SK-N-SH (cell line): ENCODE measurements around the gene CPT1C. TPM values are rescaled to one million over a fixed set of nuclear protein-coding genes. Genes with fewer than 3 reads are reported as not detected.

Source experiments
- CHD2 ChIP-seq: fragments of 150-350 bp; IDR thresholded peaks from 2 replicates; pipeline ENCODE4 v1.6.1; 2018; ENCODE audit warnings: low read length; ENCODE audit not compliant: partially characterized antibody
- FOSL2 ChIP-seq: IDR thresholded peaks from 2 replicates; pipeline ENCODE4 v1.4.0; 2012; ENCODE audit warnings: low read depth, mild to moderate bottlenecking, moderate library complexity, borderline replicate concordance
- FOXJ3 ChIP-seq: sonication (generic); formaldehyde crosslinking; IDR thresholded peaks from 2 replicates; pipeline ENCODE4 v1.5.1; 2020; ENCODE audit warnings: mild to moderate bottlenecking, missing genetic modification reagents
- FOXM1 ChIP-seq: IDR thresholded peaks from 2 replicates; pipeline ENCODE4 v1.4.0; 2012; ENCODE audit warnings: low read depth, mild to moderate bottlenecking
- GABPA ChIP-seq: IDR thresholded peaks from 2 replicates; pipeline ENCODE4 v1.4.0; 2012; ENCODE audit warnings: low read depth, mild to moderate bottlenecking
- JUND ChIP-seq: IDR thresholded peaks from 2 replicates; pipeline ENCODE4 v1.4.0; 2012
- MEF2A ChIP-seq: IDR thresholded peaks from 2 replicates; pipeline ENCODE4 v1.4.0; 2012; ENCODE audit warnings: low read depth, borderline replicate concordance
- NFIC ChIP-seq: IDR thresholded peaks from 2 replicates; pipeline ENCODE4 v1.4.0; 2012; ENCODE audit warnings: borderline replicate concordance
- NRF1 ChIP-seq: IDR thresholded peaks from 2 replicates; pipeline ENCODE4 v1.6.1; 2012; ENCODE audit warnings: low read depth, mild to moderate bottlenecking, low read length
- RAD21 ChIP-seq: IDR thresholded peaks from 2 replicates; pipeline ENCODE4 v1.6.1; 2012; ENCODE audit warnings: mild to moderate bottlenecking, low read length
- RFX5 ChIP-seq: IDR thresholded peaks from 2 replicates; pipeline ENCODE4 v1.6.1; 2012; ENCODE audit warnings: mild to moderate bottlenecking, improper control_type of control experiment, low read length
- RXRA ChIP-seq: IDR thresholded peaks from 2 replicates; pipeline ENCODE4 v1.4.0; 2012; ENCODE audit warnings: low read depth, mild to moderate bottlenecking, borderline replicate concordance
- SMC3 ChIP-seq: IDR thresholded peaks from 2 replicates; pipeline ENCODE4 v1.6.1; 2012; ENCODE audit warnings: low read depth, low read length, improper control_type of control experiment
- TCF12 ChIP-seq: IDR thresholded peaks from 2 replicates; pipeline ENCODE4 v1.4.0; 2012
- TEAD4 ChIP-seq: IDR thresholded peaks from 2 replicates; pipeline ENCODE4 v1.4.0; 2012; ENCODE audit warnings: mild to moderate bottlenecking, borderline replicate concordance; ENCODE audit not compliant: insufficient read depth
- YY1 ChIP-seq: IDR thresholded peaks from 2 replicates; pipeline ENCODE4 v1.4.0; 2012; ENCODE audit warnings: low read depth, mild to moderate bottlenecking
- polyA plus RNA-seq, 3 experiments: library from polyadenylated mRNA; depleted of rRNA; stranded (reverse); fragments of >200 nt; gene quantifications; 2 replicates each; pipeline ENCODE4 v1.2.3, GENCODE V29; 2012
- TF ChIP-seq, protein P1 (sequence below): IDR thresholded peaks from 2 replicates; pipeline ENCODE4 v1.4.0; 2012; ENCODE audit warnings: low read depth, borderline replicate concordance
- TF ChIP-seq, protein P2 (sequence below): fragments of 150-350 bp; IDR thresholded peaks from 2 replicates; pipeline ENCODE4 v1.6.1; 2016; ENCODE audit warnings: mild to moderate bottlenecking, low read depth, low read length
- TF ChIP-seq, protein P3 (sequence below): fragments of 150-350 bp; IDR thresholded peaks from 2 replicates; pipeline ENCODE4 v1.6.1; 2017; ENCODE audit warnings: antibody characterized with exemption, low read length, low read depth, borderline replicate concordance
- TF ChIP-seq, protein P4 (sequence below): IDR thresholded peaks from 2 replicates; pipeline ENCODE4 v1.6.1; 2012; ENCODE audit warnings: mild to moderate bottlenecking, low read depth, low read length, moderate library complexity
- TF ChIP-seq, protein P5 (sequence below): IDR thresholded peaks from 2 replicates; pipeline ENCODE4 v1.4.0; 2012; ENCODE audit warnings: low read depth, borderline replicate concordance

Gene CPT1C
- polyA plus RNA-seq, 1 of the 3 experiments (the other 2 are of a cell fraction), result 139 TPM

DNA sequence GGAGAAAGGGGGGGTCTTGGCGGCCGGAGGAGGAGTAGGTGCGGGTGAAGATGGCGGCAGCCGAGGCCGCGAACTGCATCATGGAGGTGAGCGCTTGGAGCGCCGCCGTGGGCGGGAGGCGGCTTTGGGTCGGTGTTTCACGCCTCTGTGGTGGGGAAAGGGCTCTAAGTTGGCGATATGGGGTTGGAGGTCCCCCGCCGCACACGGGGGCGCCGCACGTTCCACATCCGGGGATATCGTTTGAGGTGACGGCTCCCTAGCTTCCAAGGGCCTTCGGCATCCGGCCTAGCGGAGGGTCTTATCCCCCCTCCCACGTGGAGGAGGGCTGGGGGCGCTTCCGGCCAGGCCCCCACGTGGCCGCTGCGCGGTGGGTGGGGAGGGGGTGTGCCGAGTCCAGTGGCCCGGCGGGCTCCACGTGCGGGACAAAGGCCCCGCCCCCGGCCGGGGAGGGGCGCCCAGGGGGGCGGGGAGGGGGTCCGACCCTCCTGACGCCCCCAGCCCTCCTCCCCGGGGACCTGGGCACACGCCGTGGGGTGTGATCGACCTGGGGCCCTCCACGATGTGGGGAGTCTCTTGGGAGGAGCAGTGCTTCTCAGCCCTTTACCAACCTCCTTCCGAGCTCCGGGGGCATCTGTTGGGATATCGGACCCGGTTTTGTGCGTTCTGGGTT lies 13.6 kb upstream of the CPT1C start, which contains the start of gene PRMT1 (continued):
- TF ChIP-seq, protein P1, sequence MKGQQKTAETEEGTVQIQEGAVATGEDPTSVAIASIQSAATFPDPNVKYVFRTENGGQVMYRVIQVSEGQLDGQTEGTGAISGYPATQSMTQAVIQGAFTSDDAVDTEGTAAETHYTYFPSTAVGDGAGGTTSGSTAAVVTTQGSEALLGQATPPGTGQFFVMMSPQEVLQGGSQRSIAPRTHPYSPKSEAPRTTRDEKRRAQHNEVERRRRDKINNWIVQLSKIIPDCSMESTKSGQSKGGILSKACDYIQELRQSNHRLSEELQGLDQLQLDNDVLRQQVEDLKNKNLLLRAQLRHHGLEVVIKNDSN, result peak; percentile 79
- TF ChIP-seq, protein P2, sequence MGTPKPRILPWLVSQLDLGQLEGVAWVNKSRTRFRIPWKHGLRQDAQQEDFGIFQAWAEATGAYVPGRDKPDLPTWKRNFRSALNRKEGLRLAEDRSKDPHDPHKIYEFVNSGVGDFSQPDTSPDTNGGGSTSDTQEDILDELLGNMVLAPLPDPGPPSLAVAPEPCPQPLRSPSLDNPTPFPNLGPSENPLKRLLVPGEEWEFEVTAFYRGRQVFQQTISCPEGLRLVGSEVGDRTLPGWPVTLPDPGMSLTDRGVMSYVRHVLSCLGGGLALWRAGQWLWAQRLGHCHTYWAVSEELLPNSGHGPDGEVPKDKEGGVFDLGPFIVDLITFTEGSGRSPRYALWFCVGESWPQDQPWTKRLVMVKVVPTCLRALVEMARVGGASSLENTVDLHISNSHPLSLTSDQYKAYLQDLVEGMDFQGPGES, result no peak
- TF ChIP-seq TCF12 (no peak), FOSL2 (no peak), YY1 (peak; percentile 92), TEAD4 (no peak), RFX5 (no peak), FOXM1 (no peak), NRF1 (no peak), FOXJ3 (CRISPR knock-in tag) (no peak), GABPA (no peak), SMC3 (no peak), CHD2 (no peak), RXRA (no peak), NFIC (no peak), JUND (no peak), MEF2A (no peak), RAD21 (no peak)
- TF ChIP-seq, protein P3, sequence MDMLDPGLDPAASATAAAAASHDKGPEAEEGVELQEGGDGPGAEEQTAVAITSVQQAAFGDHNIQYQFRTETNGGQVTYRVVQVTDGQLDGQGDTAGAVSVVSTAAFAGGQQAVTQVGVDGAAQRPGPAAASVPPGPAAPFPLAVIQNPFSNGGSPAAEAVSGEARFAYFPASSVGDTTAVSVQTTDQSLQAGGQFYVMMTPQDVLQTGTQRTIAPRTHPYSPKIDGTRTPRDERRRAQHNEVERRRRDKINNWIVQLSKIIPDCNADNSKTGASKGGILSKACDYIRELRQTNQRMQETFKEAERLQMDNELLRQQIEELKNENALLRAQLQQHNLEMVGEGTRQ, result peak; percentile 30; the same call in 1 of the 2 replicates
- TF ChIP-seq, protein P4, sequence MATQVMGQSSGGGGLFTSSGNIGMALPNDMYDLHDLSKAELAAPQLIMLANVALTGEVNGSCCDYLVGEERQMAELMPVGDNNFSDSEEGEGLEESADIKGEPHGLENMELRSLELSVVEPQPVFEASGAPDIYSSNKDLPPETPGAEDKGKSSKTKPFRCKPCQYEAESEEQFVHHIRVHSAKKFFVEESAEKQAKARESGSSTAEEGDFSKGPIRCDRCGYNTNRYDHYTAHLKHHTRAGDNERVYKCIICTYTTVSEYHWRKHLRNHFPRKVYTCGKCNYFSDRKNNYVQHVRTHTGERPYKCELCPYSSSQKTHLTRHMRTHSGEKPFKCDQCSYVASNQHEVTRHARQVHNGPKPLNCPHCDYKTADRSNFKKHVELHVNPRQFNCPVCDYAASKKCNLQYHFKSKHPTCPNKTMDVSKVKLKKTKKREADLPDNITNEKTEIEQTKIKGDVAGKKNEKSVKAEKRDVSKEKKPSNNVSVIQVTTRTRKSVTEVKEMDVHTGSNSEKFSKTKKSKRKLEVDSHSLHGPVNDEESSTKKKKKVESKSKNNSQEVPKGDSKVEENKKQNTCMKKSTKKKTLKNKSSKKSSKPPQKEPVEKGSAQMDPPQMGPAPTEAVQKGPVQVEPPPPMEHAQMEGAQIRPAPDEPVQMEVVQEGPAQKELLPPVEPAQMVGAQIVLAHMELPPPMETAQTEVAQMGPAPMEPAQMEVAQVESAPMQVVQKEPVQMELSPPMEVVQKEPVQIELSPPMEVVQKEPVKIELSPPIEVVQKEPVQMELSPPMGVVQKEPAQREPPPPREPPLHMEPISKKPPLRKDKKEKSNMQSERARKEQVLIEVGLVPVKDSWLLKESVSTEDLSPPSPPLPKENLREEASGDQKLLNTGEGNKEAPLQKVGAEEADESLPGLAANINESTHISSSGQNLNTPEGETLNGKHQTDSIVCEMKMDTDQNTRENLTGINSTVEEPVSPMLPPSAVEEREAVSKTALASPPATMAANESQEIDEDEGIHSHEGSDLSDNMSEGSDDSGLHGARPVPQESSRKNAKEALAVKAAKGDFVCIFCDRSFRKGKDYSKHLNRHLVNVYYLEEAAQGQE, result 0 out of 2 replicates have a peak, but pooled peaks have one; percentile 14
- TF ChIP-seq, protein P5, sequence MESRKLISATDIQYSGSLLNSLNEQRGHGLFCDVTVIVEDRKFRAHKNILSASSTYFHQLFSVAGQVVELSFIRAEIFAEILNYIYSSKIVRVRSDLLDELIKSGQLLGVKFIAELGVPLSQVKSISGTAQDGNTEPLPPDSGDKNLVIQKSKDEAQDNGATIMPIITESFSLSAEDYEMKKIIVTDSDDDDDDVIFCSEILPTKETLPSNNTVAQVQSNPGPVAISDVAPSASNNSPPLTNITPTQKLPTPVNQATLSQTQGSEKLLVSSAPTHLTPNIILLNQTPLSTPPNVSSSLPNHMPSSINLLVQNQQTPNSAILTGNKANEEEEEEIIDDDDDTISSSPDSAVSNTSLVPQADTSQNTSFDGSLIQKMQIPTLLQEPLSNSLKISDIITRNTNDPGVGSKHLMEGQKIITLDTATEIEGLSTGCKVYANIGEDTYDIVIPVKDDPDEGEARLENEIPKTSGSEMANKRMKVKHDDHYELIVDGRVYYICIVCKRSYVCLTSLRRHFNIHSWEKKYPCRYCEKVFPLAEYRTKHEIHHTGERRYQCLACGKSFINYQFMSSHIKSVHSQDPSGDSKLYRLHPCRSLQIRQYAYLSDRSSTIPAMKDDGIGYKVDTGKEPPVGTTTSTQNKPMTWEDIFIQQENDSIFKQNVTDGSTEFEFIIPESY, result no peak
